Femur (tissue), 1 donor: ENCODE results near the gene ZBTB49.
"Not testable (repeated sequence)": the region's sequence is repeated elsewhere in the genome, so short reads cannot be mapped to it uniquely, and the experiment has no call there.

Source experiments
- DNase-seq: peaks from one replicate; pipeline ENCODE4 v3.0.0-alpha.2; 2017

The ZBTB49 gene, protein sequence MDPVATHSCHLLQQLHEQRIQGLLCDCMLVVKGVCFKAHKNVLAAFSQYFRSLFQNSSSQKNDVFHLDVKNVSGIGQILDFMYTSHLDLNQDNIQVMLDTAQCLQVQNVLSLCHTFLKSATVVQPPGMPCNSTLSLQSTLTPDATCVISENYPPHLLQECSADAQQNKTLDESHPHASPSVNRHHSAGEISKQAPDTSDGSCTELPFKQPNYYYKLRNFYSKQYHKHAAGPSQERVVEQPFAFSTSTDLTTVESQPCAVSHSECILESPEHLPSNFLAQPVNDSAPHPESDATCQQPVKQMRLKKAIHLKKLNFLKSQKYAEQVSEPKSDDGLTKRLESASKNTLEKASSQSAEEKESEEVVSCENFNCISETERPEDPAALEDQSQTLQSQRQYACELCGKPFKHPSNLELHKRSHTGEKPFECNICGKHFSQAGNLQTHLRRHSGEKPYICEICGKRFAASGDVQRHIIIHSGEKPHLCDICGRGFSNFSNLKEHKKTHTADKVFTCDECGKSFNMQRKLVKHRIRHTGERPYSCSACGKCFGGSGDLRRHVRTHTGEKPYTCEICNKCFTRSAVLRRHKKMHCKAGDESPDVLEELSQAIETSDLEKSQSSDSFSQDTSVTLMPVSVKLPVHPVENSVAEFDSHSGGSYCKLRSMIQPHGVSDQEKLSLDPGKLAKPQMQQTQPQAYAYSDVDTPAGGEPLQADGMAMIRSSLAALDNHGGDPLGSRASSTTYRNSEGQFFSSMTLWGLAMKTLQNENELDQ

DNA sequence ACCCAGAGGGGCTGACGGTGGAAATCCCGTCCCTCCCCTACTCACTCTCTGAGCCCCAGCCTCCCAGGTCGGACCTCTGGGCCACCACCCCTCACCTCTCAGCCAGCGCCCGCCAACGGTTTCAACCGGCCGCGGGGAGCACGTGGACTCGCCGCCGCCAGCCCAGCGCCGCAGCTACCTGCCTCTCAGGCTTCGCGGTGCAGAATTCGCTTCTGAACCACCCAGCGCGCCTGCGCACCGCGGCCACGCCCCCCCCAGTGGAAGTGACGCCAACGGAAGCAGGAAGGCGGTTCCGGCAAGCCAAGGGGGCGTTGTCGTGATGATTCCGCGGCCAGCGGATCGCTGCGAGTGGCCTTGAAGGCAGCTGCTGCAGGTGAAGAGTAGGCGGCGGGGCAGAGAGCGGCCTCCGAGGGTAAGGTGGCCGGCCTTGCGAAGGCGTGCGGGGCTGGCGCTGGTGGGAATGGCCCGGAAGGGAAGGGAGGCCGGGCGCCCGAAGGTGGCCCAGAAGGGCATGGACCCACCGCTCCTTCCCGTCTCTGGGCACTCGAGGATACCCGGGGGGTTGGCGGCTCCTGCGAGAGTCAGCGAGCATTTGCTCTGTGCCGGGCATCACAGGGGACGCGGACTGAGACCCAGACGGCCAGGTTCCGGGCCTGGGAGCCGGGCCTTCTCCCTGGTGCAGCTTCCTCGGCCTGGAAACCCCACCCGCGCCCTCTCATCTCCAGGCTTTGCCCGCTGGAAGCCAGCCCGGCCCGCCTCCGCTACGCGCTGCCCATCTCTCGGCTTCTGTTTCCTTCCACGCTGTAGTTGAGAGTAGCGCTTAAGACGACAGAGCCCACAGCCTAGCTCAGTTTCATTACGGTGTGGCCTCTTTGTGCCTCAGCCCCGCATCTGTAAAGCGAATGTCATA lies at the start of gene ZBTB49, which contains the start of gene LYAR:
Gene ZBTB49 (plus strand): TSS at position 311 of the 910 bp plus-strand sequence. CDS start 9,695 bp downstream, outside the sequence.
Gene LYAR (minus strand): TSS at position 214 of the 910 bp plus-strand sequence. CDS start 6,412 bp downstream, outside the sequence.
- peak; percentile 97 for DNase-seq

GRCh38 chr4:4245172-4245571 lies 44.9 kb upstream of the ZBTB49 start:
- DNase-seq = no peak

- no peak for DNase-seq
These were observed 42.4 kb upstream of the ZBTB49 start for GRCh38 chr4:4247696-4248028.

- DNase-seq = peak; percentile 97
These were observed 41.8 kb upstream of the ZBTB49 start, which contains the start of gene TMEM128 for GRCh38 chr4:4248029-4248884. Gene TMEM128, minus strand, starts transcription at chr4:4248223. Its CDS starts 21 bp downstream, at chr4:4248202.

GRCh38 chr4:4248885-4249203 lies 41.2 kb upstream of the ZBTB49 start:
- DNase-seq = no peak

- not testable (repeated sequence) for DNase-seq
These were observed 40.7 kb upstream of the ZBTB49 start for GRCh38 chr4:4249342-4249741.

GRCh38 chr4:4249866-4250265 lies 40.2 kb upstream of the ZBTB49 start:
- DNase-seq = no peak

DNA sequence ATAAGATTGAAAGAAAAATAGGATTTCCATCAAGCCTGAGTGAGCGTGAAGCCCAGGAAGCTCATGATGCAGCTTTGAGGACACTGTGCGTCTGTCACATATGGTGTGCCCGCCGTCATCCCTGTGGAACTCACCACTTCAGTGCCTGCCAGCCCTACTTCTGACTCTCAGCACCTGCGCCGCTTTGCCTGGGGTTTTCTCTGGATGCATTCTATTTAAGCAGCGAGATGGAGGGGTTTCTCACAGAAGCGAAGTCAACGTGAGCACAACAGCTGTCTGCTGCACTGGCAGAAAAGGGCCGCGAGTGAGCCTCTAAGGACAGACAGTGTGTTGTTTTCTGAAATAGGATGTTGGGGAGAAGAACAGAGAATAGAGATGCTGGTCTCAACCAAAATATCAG lies 35.9 kb upstream of the ZBTB49 start:
- DNase-seq = no peak

DNA sequence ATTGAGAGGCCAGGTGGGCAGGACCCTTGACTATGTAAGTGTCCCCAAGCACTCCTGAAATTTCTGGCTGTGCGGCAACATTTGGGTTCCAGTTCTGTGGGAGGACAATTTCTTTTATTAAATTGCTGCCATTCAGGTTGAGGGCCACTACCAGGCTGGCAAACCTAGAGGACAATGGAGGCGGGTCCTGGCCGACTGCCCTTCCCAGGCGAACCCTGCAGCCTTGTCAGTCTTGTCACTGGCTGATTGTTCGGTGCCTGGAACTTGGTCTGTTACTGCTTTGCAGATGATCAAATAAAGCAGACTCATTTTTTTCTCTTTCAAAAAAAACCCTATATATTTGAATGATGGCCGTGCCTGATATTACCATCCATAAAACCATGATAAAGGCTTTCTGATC lies 35.4 kb upstream of the ZBTB49 start:
- no peak for DNase-seq

DNA sequence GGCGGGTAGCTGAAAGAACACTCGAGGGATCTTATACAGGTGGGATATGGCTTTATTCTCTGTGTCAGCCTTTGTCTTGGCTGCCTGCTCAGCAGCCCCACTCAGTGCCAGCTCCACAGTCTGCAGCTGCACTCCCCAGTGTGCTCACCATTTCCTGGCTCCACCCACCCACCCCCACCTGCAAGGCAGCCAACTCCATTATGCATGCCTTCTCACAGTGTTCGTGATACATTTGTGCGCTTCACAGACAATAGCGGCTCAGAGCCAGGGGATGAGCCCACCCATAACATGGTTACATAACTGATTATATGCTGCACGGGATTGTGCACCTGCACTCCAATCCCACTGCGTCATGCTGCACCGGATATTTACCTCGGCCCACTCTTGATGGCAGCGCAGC lies 33.3 kb upstream of the ZBTB49 start:
- no peak for DNase-seq

DNA sequence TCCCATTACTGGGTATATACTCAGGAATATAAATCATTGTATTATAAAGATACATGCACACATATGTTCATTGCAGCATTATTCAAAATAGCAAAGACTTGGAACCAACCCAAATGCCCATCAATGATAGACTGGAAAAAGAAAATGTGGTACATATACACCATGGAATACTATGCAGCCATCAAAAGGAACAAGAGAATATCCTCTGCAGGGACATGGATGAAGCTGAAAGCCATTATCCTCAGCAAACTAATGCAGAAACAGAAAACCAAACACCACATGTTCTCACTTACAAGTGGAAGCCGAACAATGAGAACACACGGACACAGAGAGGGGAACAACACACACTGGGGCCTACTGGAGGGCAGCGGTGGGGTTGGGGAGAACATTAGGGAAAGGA lies 32.3 kb upstream of the ZBTB49 start:
- not testable (repeated sequence) for DNase-seq

GRCh38 chr4:4259484-4260100 lies 30.5 kb upstream of the ZBTB49 start:
- DNase-seq = no peak

DNA sequence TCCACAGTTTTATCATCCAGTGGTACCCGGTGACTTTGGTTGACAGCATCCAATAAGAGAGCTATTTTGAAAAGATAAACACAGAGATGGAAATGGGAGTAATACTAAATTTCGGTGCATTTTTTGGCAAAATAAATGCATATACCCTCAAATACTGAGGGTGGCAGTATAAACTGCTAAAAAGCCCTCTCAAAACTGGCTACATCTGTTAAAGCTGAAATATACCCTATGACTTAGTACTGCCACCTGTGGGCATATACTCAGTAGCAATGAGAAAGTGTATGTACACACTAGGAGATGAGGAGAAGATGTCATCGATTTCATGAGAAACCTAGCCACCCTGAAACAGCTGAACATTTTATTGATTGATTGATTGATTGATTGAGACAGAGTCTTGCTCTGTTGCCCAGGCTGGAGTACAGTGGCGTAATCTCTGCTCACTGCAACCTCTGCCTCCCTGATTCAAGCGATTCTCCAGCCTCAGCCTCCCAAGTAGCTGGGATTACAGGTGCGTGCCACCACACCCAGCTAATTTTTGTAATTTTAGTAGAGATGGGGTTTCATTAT lies 29.8 kb upstream of the ZBTB49 start:
- no peak for DNase-seq

DNA sequence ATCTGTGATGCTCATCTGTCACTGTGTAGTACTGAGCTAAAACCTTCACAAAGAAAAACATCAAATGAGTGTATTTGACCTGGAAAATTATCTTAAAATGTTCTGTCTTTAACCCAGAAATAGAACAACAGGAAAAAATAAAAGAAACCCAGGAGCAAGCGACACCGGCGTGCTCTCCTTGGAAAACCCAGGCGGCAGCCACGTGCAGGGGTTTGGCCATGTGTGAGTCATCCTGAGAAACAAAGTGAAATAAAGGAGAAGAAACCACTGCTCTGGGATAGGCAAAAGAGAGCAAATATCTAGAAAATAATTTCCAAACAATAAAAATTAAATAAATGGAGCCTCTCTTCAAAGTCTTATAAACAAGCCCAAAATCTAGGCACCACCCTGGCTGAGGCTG lies 22.1 kb upstream of the ZBTB49 start:
- DNase-seq = no peak

DNA sequence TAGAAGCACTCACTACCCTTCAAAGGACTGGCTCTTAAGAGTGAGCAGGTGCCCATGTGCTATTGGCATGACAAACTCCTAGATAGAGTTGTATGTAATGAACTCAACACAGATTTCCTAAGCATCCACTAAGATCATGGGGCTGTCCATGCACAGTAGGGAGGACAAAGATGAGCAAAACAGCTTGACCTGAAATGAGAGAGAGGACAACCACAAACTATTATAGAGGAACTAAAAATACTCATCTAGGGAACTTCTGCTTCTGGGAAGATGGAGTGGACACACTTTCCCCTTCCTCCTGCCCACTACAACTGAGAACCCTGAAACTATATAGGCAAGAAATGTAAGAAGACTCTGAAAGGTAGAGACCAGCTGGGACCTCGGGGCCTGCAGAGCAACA lies 21.3 kb upstream of the ZBTB49 start:
- DNase-seq = no peak

GRCh38 chr4:4269331-4269731 lies 20.7 kb upstream of the ZBTB49 start:
- no peak for DNase-seq

DNA sequence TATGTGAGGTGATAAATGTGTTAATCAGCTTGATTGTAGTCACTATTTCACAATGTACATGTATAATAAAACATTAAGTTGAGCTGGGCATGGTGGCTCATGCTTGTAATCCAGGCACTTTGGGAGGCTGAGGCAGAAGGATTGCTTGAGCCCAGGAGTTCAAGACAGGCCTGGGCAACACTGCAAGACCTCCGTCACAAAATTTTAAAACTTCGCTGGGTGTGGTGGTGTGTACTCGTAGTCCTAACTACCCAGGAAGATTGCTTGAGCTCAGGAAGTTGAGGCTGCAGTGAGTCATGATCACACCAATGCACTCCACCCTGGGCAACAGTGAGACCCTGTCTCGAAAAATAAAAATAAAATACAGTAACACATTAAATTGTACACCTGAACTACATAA lies 20.2 kb upstream of the ZBTB49 start:
- DNase-seq = no peak

GRCh38 chr4:4270529-4270928 lies 19.5 kb upstream of the ZBTB49 start:
- no peak for DNase-seq

DNA sequence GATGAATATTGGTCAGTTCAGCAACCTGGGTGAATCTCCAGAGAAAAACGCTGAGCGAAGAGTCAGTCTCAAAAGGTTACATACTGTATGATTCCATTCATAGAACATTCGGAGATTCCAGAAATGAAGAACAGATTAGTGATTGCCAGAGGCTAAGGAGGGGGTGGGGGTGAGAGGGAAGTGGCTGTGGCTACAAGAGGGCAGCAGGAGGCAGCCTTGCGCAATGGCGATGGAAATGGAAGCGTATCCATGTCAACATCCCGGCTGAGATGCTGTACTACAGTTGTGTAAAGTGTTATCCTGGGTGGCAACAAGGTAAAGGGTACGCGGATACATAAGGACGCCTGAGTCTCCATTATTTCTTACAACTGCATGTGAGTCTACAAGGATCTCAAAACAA lies 18.1 kb upstream of the ZBTB49 start:
- DNase-seq = no peak

GRCh38 chr4:4274226-4274625 lies 15.8 kb upstream of the ZBTB49 start:
- no peak for DNase-seq

GRCh38 chr4:4277531-4277930 lies 12.5 kb upstream of the ZBTB49 start:
- DNase-seq = no peak
